HG03457 (cell line): ENCODE results near the gene FER1L5.

ENCODE experiments used
- ATAC-seq: cut with Tn5 transposase; IDR thresholded peaks from one replicate; pipeline ENCODE4 v1.9.1; 2021; ENCODE audit warnings: moderate number of reproducible peaks; ENCODE audit not compliant: unreplicated experiment

Gene FER1L5

GRCh38 chr2:96679848-96680247, 37.3 kb downstream of the FER1L5 start:
- no peak for ATAC-seq

GRCh38 chr2:96680561-96681141, 38.1 kb downstream of the FER1L5 start:
- ATAC-seq, result no peak

DNA sequence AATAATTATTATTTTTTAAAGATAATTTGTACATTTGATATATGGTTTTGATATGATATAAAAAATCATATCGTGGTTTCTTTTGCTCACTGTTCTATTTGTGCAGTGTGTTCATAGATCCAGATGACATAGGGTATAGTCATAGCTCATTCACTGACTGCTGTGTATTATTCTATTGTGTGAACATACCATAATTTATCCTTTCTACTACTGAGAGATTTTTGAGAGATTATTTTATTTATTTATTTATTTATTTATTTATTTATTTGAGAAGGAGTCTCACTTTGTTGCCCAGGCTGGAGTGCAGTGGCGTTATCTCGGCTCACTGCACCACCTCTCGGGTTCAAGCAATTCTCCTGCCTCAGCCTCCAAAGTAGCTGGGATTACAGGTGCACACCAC, 39.0 kb downstream of the FER1L5 start:
- no peak for ATAC-seq

GRCh38 chr2:96683307-96683706, 40.7 kb downstream of the FER1L5 start:
- no peak for ATAC-seq

- no peak for ATAC-seq
These were observed 41.6 kb downstream of the FER1L5 start for GRCh38 chr2:96683972-96684820.

DNA sequence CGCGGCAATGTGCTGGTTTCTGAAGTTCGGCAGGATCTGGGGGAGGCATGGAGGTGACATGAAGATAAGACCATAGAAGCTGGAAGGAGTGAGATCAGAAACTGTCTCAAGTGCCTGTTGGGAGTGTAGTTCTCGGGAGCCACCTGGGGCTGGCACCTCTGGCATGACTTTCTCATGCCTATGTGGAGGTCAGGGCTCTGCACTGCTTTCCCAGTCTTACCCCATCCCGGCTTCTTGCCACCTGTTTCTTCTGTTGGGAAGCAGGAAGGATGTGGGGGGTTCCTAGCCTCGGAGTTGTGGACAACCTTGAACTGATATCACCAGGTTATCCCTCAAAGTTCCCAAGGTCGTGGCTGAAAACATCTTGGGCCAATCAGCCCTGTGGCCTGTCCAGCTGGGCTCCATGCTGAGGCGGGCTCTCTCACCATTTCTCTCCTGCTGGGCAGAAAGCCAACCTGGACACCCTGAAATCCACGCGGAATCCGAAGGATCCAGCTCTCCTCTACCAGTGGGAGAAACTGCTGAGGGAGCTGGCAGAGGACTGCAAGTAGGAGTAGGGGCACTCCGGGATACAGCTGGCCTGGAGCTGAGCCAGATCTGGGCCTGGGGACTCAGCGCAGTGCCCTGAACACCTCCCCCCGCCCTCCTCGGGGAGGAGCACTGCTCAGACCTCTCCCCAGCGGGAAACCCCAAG, 42.5 kb downstream of the FER1L5 start:
- no peak for ATAC-seq

DNA sequence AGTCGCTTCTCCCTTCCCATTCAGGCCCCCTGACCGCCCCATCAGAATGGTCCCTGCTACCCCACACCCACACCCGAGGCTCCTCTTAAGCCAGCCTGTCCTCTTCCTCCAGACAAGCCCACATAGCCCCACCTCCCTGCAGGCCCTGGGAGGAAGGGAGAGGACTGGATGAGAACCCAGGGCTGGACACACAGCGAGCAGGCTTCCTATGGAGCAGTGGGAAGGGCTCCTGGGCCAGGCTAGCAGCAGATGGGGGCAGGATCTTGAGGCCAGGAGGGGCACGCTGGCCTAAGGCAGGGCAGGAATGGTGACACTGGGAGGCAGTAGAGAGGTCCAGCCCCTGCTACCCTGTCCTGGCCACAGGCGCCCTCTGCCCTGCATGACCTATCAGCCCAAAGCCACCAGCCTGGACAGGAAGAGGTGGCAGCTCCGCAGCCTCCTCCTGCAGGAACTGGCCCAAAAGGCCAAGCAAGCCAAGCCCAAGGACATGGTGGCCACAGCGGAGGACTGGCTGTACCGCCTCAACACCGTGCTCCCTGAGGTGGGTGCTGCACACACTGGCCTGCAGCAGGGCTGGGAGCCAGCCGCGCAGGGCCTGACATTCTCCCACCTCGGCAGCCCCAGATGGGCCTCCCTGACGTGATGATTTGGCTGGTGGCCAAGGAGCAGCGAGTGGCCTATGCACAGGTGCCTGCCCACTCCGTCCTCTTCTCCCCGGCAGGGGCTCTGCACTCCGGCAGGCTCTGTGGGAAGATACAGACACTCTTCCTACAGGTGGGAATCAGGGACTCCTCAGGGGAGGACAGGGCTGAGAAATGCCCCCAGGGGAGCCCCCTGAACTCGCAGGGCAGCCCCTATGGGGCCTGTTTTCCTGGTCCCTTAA, 43.3 kb downstream of the FER1L5 start:
- no peak for ATAC-seq

- no peak for ATAC-seq
These were observed 44.7 kb downstream of the FER1L5 start for GRCh38 chr2:96687266-96687665.

- no peak for ATAC-seq
These were observed 45.4 kb downstream of the FER1L5 start for GRCh38 chr2:96687711-96688640.

DNA sequence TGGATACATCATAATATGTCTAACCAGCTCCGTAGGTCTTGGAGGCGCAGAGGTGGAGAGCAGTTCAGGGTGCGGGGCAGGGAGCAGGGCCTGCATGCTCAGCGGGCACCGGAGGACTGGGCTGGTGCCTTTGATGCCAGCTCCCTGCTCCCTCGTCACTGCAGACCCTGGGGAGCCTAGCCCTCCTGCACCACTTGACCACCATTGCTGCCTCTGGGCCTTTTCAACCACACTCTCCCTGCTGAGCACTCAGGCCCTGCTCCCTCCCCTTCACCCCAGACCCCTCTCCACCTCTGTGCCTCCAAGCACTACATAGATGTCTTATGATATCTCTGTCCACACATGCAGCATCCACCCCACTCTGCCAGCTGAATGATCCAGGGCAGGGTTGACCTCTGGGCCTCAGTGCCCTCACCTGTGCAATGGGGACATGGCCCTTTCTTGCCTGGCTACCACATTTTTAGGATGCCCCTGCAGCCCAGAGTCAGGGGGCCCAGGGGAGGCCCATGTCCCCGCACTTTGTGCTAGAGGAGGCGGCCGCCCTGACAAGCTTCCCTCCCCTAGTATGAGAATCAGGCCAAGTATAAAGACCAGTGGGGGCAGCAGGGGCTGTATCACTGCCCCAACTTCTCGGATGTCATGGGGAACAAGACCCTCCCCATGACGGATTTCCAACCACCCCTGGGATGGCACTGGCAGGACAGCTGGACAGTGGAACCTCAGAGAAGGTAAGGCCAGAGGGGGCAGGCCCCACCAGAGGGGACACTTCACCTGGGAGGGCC, 46.3 kb downstream of the FER1L5 start:
- no peak for ATAC-seq

GRCh38 chr2:96689431-96689991, 46.9 kb downstream of the FER1L5 start:
- ATAC-seq, result no peak

DNA sequence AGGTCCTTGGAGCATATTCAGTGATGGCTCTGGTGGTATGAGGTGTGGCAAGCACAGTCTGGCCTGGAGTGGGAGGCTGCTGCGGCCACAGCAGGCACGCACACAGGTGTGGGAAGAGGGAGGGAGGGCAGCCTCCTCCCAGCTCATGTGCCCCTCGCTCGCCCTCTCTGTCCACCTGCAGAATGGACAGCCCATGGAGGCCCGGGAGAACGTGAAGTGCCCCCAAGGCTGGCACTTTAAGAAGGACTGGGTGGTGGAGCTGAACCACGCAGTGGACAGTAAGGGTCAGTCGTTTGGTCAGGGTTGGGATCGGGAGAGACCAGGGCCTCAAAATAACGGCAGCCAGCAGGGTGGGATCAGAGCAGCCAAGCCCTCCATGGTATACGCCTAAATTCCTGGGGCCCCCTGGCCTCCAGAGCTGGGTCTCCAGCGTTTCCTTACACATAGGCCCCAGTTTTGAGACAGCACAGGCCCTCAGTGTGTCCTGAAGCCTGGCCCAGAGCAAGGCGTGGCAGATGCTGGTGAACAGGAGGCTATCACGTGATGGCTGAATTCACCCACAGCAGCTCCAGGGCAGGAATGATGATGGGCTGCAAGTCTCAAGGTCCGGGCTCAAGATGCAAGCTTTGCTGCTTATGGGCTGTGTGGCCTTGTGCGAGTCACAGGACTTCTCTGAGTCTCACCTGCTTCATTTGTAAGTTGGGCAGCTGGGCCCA, 47.9 kb downstream of the FER1L5 start:
- no peak for ATAC-seq

DNA sequence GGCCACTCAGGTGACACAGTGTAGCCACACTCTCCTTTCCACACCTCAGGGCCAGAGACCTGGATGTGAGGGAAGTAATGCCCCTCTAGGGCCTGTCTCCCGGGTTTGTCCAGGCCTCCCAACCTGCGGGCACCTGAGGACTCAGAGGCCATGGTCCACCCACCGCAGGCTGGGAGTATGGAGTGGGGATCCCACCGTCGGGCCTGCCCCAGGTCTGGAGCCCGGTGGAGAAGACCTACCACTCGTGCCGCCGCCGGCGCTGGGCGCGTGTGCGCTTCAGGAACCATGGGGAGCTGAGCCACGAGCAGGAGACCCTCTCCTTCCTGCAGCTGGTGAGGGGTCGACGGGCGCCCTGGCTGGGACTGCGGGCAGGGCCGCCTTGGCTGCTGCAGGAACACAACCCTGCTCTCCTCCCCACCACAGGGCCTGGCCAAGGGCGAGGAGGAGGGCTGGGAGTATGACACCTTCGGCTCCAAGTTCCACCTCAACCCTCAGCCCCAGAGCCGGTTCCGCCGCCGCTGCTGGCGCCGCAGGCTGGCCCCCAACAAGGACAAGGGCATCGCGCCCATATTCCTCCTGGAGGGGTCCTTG, 48.6 kb downstream of the FER1L5 start:
- ATAC-seq, result no peak

DNA sequence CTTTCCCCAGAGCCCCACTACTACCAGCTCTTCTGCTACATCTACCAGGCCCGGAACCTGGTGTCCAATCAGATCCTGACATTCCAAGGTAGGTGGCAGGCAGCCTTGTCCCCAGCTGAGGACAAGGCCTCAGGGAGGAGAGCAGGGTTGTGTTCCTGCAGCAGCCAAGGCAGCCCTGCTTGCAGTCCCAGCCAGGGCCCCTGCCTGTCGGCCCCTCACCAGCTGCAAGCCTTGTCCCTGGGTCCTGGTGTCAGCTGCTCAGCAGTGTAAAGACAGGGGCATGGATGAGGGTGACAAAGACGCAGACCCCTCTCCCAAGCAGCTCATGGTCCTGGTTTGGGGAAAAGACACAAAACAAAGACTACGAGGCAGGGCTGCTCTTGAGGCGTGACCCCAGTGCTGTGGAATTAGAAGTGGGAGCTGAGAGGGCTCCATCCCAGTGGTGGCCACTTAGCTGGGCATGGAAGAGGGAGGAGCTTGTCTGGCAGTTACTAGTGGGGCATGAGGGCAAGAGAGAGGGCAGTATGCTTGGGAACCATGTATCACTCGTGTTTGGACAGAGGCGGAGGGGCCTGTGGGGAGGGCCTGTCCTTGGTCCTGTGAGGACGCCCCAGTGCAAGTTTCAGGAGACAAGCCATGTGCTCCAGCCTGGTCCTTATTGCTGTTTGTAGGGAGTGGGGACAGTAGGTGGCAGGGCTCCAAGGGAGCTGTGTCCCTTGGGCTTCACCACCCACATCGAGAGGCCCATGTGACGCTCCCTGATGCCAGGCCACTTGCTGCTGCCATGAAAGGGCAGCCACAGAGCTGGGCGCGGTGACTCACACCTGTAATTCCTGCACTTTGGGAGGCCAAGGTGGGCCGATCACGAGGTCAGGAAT, 49.8 kb downstream of the FER1L5 start:
- no peak for ATAC-seq

GRCh38 chr2:96693286-96694200, 51.0 kb downstream of the FER1L5 start:
- ATAC-seq, result no peak

- ATAC-seq, result no peak
These were observed 51.7 kb downstream of the FER1L5 start for GRCh38 chr2:96694279-96694678.
